ENCODE measurements around the gene KIAA0513.
"Not testable (repeated sequence)": the region's sequence is repeated elsewhere in the genome, so short reads cannot be mapped to it uniquely, and the experiment has no call there.

Gene KIAA0513

DNA sequence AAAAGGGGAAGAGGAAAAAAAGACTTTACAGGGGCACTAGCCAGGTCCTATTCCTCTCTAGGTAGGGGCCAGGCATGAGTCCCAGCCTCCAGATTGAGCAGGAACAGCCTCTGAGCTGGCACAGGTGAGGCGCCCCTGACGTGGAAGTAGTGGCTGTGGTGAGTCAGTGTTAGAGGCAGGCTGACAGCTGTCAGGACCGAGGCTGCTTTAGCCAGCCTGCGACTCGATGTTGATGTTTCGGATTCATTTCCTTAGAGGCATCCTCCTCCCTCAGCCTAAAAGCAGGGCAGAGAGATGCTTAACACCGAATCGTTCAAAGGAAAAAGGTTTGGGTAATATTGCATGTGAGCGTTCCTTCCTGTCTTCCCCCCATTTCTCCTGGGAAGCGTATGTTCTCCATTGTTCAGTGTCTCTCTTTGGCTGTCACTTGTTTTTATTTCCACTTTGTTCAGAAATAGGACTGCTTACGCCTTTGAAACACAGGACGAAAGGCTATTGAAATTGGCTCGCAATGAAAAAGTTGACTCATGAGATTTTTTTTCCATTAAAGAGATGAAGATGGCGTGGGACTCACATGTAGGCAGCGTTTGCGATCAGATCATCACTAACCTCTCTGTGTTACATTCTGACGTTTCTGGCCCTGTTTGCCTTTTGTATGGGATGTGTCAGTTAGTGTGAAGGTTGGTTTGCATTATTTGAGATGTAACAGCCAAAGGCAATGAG lies 1.3 kb downstream of the KIAA0513 start:
- H3K36me3 Mint-ChIP-seq (ENCODE audit: low read depth), result no peaks in the 10 kb centered on the region
- peaks cover 29% of the 10 kb centered on the region for H3K27me3 Mint-ChIP-seq (ENCODE audit: low read depth, poor library complexity)
- TF ChIP-seq, protein P1, sequence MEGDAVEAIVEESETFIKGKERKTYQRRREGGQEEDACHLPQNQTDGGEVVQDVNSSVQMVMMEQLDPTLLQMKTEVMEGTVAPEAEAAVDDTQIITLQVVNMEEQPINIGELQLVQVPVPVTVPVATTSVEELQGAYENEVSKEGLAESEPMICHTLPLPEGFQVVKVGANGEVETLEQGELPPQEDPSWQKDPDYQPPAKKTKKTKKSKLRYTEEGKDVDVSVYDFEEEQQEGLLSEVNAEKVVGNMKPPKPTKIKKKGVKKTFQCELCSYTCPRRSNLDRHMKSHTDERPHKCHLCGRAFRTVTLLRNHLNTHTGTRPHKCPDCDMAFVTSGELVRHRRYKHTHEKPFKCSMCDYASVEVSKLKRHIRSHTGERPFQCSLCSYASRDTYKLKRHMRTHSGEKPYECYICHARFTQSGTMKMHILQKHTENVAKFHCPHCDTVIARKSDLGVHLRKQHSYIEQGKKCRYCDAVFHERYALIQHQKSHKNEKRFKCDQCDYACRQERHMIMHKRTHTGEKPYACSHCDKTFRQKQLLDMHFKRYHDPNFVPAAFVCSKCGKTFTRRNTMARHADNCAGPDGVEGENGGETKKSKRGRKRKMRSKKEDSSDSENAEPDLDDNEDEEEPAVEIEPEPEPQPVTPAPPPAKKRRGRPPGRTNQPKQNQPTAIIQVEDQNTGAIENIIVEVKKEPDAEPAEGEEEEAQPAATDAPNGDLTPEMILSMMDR (IDR thresholded peaks at IDR 0.05), result no peak
- H3K27ac Mint-ChIP-seq, result no peak overlapping the region
- peaks cover 50% of the 10 kb centered on the region for H3K4me1 Mint-ChIP-seq
- H3K9me3 Mint-ChIP-seq, result no peaks in the 10 kb centered on the region
- DNase-seq, result no peak
- peak overlapping the region; percentile 77 for H3K4me3 Mint-ChIP-seq

GRCh38 chr16:85029408-85029784 lies 1.8 kb downstream of the KIAA0513 start:
- Mint-ChIP-seq H3K4me1 (peaks cover 51% of the 10 kb centered on the region), H3K4me3 (peak overlapping the region; percentile 77), H3K27me3 (ENCODE audit: low read depth, poor library complexity) (peaks cover 33% of the 10 kb centered on the region), H3K36me3 (ENCODE audit: low read depth) (no peaks in the 10 kb centered on the region), H3K9me3 (no peaks in the 10 kb centered on the region), H3K27ac (no peak overlapping the region)
- no peak for DNase-seq
- TF ChIP-seq, protein P1 (IDR thresholded peaks at IDR 0.05), result no peak

DNA sequence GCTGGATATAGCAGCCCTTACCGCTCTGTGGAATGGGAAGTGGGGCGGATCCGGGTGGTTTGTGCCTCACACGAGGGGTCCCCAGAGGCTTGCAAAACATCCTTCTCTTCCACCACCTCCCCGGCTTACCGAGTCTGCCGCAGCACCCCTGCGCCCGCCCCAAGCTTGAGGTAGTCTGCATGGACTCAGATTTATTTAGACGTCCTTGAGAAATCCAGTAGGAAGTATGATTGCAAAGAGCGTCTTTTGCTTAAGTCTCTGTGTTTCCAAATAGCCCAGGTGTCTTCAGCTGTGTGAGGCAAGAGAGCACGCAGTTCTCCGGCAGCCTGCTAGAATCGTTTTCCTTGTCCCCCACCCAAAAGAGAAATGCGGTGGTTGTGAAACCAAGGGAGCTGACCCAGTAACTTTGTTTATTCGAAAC lies 2.4 kb downstream of the KIAA0513 start:
- Mint-ChIP-seq H3K36me3 (ENCODE audit: low read depth) (no peaks in the 10 kb centered on the region), H3K4me3 (peak overlapping the region; percentile 45), H3K4me1 (peaks cover 51% of the 10 kb centered on the region), H3K9me3 (no peaks in the 10 kb centered on the region), H3K27ac (peak overlapping the region; percentile 31), H3K27me3 (ENCODE audit: low read depth, poor library complexity) (peaks cover 32% of the 10 kb centered on the region)
- no peak for DNase-seq
- TF ChIP-seq, protein P1 (IDR thresholded peaks at IDR 0.05), result no peak

DNA sequence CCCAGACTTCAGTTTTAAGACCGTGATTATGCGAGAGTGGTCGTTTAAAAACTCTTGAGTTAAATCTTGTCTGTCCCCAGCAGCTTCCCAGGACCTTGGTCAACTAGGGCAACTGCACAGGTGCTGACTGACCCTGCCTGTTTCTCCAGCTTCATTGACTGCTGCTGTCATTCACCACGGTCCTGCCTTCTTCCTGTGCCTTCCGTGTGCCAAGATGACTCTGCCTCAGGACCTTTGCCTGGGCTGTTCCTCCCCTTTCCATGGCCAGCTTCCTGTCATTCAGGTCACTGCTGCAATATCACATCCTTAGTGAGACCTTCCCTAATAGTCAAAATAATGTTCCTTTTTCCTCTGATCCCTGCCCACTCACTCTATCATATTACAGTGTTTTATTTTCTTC lies 3.9 kb downstream of the KIAA0513 start:
- H3K4me1 Mint-ChIP-seq, result peaks cover 54% of the 10 kb centered on the region
- no peaks in the 10 kb centered on the region for H3K9me3 Mint-ChIP-seq
- peaks cover 20% of the 10 kb centered on the region for H3K27me3 Mint-ChIP-seq (ENCODE audit: low read depth, poor library complexity)
- no peak overlapping the region for H3K27ac Mint-ChIP-seq
- H3K36me3 Mint-ChIP-seq (ENCODE audit: low read depth), result no peaks in the 10 kb centered on the region
- DNase-seq, result no peak
- TF ChIP-seq, protein P1 (IDR thresholded peaks at IDR 0.05), result no peak
- H3K4me3 Mint-ChIP-seq, result no peak overlapping the region

- H3K4me1 Mint-ChIP-seq, result peaks cover 47% of the 10 kb centered on the region
- H3K27me3 Mint-ChIP-seq (ENCODE audit: low read depth, poor library complexity), result peaks cover 20% of the 10 kb centered on the region
- H3K27ac Mint-ChIP-seq, result not testable (repeated sequence)
Measured at GRCh38 chr16:85032187-85032586, 4.6 kb downstream of the KIAA0513 start.

DNA sequence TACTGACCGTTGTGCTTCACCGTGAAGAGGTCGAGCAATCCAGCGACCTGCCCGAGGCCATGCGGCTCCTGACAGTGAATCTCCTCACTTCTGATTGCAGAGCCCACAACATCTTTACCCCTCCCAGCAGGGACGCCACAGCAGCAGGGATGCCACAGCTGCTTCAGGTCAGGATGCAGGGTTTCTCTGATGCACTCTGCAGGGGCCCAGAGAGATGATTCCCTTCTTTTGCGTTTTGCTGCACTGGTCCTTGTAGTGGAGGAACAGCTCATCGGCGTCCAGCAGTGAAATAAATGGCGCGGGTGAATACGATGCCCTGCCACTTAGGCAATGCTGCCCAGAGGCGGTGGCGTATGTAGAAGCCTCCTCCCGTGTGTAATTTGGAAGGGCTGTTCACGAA lies 5.6 kb downstream of the KIAA0513 start:
- DNase-seq, result no peak
- peaks cover 17% of the 10 kb centered on the region for H3K27me3 Mint-ChIP-seq (ENCODE audit: low read depth, poor library complexity)
- H3K36me3 Mint-ChIP-seq (ENCODE audit: low read depth), result no peaks in the 10 kb centered on the region
- no peak overlapping the region for H3K4me3 Mint-ChIP-seq
- no peaks in the 10 kb centered on the region for H3K9me3 Mint-ChIP-seq
- TF ChIP-seq, protein P1 (IDR thresholded peaks at IDR 0.05), result no peak
- peaks cover 43% of the 10 kb centered on the region for H3K4me1 Mint-ChIP-seq
- no peak overlapping the region for H3K27ac Mint-ChIP-seq

More at GRCh38 chr16:85032187-85032586, 4.6 kb downstream of the KIAA0513 start:
- H3K9me3 Mint-ChIP-seq; H3K36me3 Mint-ChIP-seq (ENCODE audit: low read depth); DNase-seq; H3K4me3 Mint-ChIP-seq: not testable (repeated sequence)

All from nephron progenitor cell (in vitro differentiated cells).